ENCODE measurements around the gene NADK. TPM values are rescaled to one million over a fixed set of nuclear protein-coding genes. Genes with fewer than 3 reads are reported as not detected.

The NADK gene
- total RNA-seq, 1 donor from 2014 or later: 37.8 TPM

DNA sequence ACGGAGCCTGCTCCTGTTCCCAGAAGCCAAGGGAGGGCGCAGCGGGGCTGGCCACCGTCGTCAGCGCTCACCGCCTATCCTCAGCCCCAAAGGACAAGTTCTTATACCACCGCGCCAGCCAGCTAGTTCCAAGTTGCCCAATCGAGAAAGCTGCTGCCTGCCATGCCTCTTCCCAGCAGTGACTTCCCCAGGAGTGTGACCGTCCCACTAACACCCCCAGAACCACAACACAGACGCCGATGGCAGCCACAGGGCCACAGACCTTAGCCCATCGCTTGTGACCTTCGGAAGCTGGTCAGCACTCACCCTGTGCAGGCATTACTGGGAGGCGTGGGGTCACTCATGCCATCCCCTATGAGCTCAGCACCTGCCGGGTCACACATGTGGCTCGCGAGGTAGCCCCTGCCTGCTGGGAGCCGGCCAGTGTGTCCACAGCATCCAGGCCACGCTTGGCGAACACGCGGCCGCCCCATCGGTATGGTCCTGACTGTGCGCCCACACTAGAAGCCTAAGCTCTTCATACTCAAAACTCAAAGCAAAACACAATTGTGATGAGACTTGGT is 20.1 kb downstream of the NADK start:
- no peak for DNase-seq (ENCODE audit: low spot score)
- no peak overlapping the region for H3K4me3 Mint-ChIP-seq
- H2AFZ ChIP-seq (replicated peaks): no peak overlapping the region
- no peaks in the 10 kb centered on the region for H3K36me3 ChIP-seq
- no peak overlapping the region for H3K27ac ChIP-seq
- no peak overlapping the region for H3K4me2 ChIP-seq
- H4K20me1 ChIP-seq (ENCODE audit: low read depth): peaks cover 12% of the 10 kb centered on the region
- H3K79me2 ChIP-seq (ENCODE audit: low read depth): no peaks in the 10 kb centered on the region
- TF ChIP-seq EZH2 (IDR thresholded peaks at IDR 0.05): no peak
- no peak for TF ChIP-seq EZH2phosphoT487 (IDR thresholded peaks at IDR 0.05)
- TF ChIP-seq, protein P1, sequence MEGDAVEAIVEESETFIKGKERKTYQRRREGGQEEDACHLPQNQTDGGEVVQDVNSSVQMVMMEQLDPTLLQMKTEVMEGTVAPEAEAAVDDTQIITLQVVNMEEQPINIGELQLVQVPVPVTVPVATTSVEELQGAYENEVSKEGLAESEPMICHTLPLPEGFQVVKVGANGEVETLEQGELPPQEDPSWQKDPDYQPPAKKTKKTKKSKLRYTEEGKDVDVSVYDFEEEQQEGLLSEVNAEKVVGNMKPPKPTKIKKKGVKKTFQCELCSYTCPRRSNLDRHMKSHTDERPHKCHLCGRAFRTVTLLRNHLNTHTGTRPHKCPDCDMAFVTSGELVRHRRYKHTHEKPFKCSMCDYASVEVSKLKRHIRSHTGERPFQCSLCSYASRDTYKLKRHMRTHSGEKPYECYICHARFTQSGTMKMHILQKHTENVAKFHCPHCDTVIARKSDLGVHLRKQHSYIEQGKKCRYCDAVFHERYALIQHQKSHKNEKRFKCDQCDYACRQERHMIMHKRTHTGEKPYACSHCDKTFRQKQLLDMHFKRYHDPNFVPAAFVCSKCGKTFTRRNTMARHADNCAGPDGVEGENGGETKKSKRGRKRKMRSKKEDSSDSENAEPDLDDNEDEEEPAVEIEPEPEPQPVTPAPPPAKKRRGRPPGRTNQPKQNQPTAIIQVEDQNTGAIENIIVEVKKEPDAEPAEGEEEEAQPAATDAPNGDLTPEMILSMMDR (IDR thresholded peaks at IDR 0.05): no peak
- H3K9ac ChIP-seq: no peak overlapping the region
- H3F3A ChIP-seq (ENCODE audit: low read depth): no peaks in the 10 kb centered on the region
- H3K4me1 Mint-ChIP-seq: peaks cover 2% of the 10 kb centered on the region
- no peaks in the 10 kb centered on the region for H3K9me3 ChIP-seq (ENCODE audit: low read depth)
- H3K36me3 Mint-ChIP-seq: peaks cover 16% of the 10 kb centered on the region
- no peaks in the 10 kb centered on the region for H3K27me3 ChIP-seq
- peak overlapping the region; percentile 76 for H3K27ac Mint-ChIP-seq
- peaks cover 2% of the 10 kb centered on the region for H3K27me3 Mint-ChIP-seq (ENCODE audit: insufficient read depth, low read depth)
- no peak overlapping the region for H3K4me3 ChIP-seq
- H3K4me1 ChIP-seq: no peaks in the 10 kb centered on the region
- H3K9me3 Mint-ChIP-seq: no peaks in the 10 kb centered on the region

DNA sequence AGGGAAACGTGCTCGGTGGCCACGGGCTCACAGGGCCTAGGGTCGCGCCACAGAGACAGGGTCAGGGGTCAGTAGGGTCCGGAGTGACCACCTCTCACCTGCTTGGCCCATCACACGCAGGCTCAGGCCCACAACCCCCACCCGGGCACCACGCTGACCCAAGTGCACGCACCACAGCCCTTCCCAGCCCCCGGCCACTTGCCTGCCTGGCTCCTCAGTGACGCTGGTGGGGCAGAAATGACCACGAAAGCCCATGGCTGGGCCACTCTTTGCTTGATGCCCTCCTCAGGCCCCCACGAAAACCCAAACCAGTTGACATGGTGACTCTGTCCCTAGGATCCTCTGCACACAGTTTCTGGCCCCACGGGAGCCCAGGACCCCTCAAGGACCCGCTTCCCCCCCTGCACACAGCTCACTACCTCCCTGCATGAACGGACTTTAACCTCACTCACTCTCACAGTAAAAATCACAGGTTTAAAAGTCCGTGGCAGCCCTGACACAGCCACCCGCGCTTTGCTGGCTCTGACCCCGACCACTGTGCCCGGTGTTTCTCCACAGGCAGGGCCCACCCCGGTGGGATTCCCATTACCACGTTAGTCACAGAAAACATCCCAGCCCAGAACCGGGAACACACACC is 20.7 kb downstream of the NADK start:
- H3K27me3 ChIP-seq: no peaks in the 10 kb centered on the region
- H3K4me1 ChIP-seq: no peaks in the 10 kb centered on the region
- no peak for TF ChIP-seq EZH2phosphoT487 (IDR thresholded peaks at IDR 0.05)
- TF ChIP-seq EZH2 (IDR thresholded peaks at IDR 0.05): no peak
- TF ChIP-seq, protein P1 (IDR thresholded peaks at IDR 0.05): no peak
- H3K4me3 ChIP-seq: no peak overlapping the region
- H3K27ac ChIP-seq: no peak overlapping the region
- Mint-ChIP-seq H3K27me3 (ENCODE audit: insufficient read depth, low read depth) (peaks cover 4% of the 10 kb centered on the region), H3K27ac (peak overlapping the region; percentile 42), H3K4me3 (no peak overlapping the region), H3K36me3 (peaks cover 16% of the 10 kb centered on the region), H3K9me3 (no peaks in the 10 kb centered on the region), H3K4me1 (peaks cover 2% of the 10 kb centered on the region)
- no peaks in the 10 kb centered on the region for H3K79me2 ChIP-seq (ENCODE audit: low read depth)
- no peak overlapping the region for H3K4me2 ChIP-seq
- peaks cover 12% of the 10 kb centered on the region for H4K20me1 ChIP-seq (ENCODE audit: low read depth)
- no peak overlapping the region for H2AFZ ChIP-seq (replicated peaks)
- H3F3A ChIP-seq (ENCODE audit: low read depth): no peaks in the 10 kb centered on the region
- H3K36me3 ChIP-seq: no peaks in the 10 kb centered on the region
- no peaks in the 10 kb centered on the region for H3K9me3 ChIP-seq (ENCODE audit: low read depth)
- no peak overlapping the region for H3K9ac ChIP-seq
- no peak for DNase-seq (ENCODE audit: low spot score)

DNA sequence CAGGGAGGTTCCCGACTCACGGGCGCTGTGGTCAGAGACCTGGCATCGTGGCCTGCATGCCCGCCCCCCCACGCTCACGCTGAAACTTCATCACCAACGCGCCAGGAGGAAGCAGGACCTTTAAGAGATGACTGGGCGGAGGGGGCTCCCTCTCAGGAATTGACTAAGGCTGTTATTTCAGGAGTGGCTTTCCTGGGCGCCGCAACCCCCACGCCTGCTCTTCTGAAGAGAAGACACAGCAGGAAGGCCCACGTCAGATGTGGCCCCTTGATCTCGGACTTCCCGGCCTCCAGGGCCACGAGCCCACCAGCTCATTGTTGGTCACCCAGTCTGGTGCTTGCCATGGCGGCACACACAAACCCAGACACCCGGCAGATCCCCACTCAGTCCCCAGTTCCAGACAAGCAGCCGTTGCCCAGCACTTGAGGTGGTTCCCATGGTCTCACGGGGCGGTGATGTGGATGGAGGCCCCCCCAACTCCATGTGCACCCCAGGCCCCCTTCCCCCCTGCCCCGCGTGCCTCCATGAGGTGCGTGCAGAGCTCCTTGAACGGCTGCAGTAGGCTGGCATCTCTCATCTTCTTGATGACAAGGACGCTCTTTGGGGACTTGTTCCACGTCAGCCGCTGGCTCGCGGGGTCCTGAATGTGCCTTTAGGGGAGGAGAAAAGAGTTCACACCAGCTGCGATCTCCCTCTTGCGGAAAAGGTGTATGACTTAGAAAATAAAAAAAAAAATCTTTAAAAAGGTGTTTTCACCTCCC is 21.4 kb downstream of the NADK start:
- Histone ChIP-seq H3K9ac (no peak overlapping the region), H2AFZ (replicated peaks) (no peak overlapping the region), H4K20me1 (ENCODE audit: low read depth) (peaks cover 12% of the 10 kb centered on the region), H3K79me2 (ENCODE audit: low read depth) (no peaks in the 10 kb centered on the region), H3K27ac (no peak overlapping the region), H3F3A (ENCODE audit: low read depth) (no peaks in the 10 kb centered on the region), H3K27me3 (no peaks in the 10 kb centered on the region), H3K4me1 (no peaks in the 10 kb centered on the region), H3K36me3 (no peaks in the 10 kb centered on the region), H3K4me3 (no peak overlapping the region), H3K4me2 (no peak overlapping the region), H3K9me3 (ENCODE audit: low read depth) (no peaks in the 10 kb centered on the region)
- Mint-ChIP-seq H3K27ac (no peak overlapping the region), H3K9me3 (no peaks in the 10 kb centered on the region), H3K36me3 (peaks cover 16% of the 10 kb centered on the region), H3K4me3 (no peak overlapping the region), H3K27me3 (ENCODE audit: insufficient read depth, low read depth) (peaks cover 4% of the 10 kb centered on the region), H3K4me1 (peaks cover 2% of the 10 kb centered on the region)
- TF ChIP-seq, protein P1 (IDR thresholded peaks at IDR 0.05): no peak
- TF ChIP-seq EZH2phosphoT487 (IDR thresholded peaks at IDR 0.05) (no peak), EZH2 (IDR thresholded peaks at IDR 0.05) (no peak)
- DNase-seq (ENCODE audit: low spot score): no peak
